Activated CD4-positive, alpha-beta T cell treated with anti-CD3 and anti-CD28 coated beads for 4 hours (primary cell): ENCODE data around the gene HYAL4.

ENCODE experiments used
- DNase-seq, 2 donors: peaks; one replicate each; pipeline ENCODE4 v3.0.0-alpha.2; 2020

HYAL4 gene

DNA sequence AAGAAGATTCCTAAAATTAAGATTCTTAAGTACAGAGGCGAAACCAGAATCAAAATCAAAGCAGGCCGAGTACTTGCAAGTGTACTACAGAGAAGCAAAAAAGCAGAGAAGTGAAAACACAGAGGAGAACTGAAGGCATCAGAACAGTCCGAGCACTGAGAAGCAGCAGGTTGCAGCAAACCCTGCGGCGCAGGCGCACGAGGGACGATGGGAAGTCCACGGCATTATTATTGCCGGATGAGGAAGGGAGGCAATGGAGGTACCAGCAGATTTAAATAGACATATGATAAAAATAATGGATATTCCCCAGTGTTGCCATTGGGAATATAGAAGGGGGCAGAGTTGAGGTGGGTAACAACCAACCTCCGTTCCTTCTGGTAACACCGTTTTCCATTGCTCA lies 72.9 kb downstream of the HYAL4 start:
- DNase-seq: no peak

- DNase-seq: no peak
These were observed 73.3 kb downstream of the HYAL4 start for GRCh38 chr7:123918309-123918708.

GRCh38 chr7:123923599-123923998 lies 78.6 kb downstream of the HYAL4 start:
- DNase-seq: no peak

DNA sequence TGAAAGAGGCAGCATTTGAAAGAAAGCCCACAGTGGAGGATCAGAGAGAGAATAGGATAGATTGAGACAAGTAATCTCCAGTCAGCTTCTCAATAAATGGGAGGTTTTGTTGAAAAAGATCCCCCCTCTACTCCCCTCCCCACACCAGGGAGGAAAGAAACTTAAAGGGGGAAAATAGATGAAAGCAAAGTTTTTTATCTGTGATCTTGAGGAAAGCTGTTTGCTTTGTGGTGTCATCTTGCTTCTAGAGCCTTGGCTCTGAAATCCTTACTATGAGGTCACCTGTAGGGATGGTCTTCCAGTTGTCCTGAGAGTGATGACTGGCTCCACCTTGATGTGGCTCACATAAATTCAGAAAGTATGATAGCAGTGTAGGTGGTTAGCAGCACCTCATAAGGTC lies 80.0 kb downstream of the HYAL4 start, which contains the start of gene SPAM1:
Gene SPAM1, plus strand, starts transcription at position 301 of the 400 bp plus-strand sequence. CDS start 28,330 bp downstream, outside the sequence.
- DNase-seq: no peak
